HepG2 (cell line): ENCODE measurements around the gene TMEM80. TPM values are rescaled to one million over a fixed set of nuclear protein-coding genes. Genes with fewer than 3 reads are reported as not detected.

ENCODE experiments used
- FOXC1 ChIP-seq: sonication (generic); formaldehyde crosslinking; IDR thresholded peaks from 2 replicates; pipeline ENCODE4 v1.8.0; 2022; ENCODE audit warnings: mild to moderate bottlenecking, missing genetic modification reagents, borderline replicate concordance
- HMG20B ChIP-seq: conservative IDR thresholded peaks from 2 replicates; pipeline ENCODE4 v1.6.1; 2016; ENCODE audit warnings: missing genetic modification reagents, missing compliant biosample characterization
- HNF4A ChIP-seq: sonication (generic); formaldehyde crosslinking; IDR thresholded peaks from 2 replicates; pipeline ENCODE4 v1.4.0; 2020; ENCODE audit warnings: missing genetic modification reagents
- JDP2 ChIP-seq: sonication (generic); formaldehyde crosslinking; IDR thresholded peaks from 2 replicates; pipeline ENCODE4 v1.8.1; 2022; ENCODE audit warnings: missing genetic modification reagents, borderline replicate concordance
- JUND ChIP-seq: sonication (generic); formaldehyde crosslinking; IDR thresholded peaks from 2 replicates; pipeline ENCODE4 v1.8.0; 2022; ENCODE audit warnings: mild to moderate bottlenecking, missing genetic modification reagents
- KDM3A ChIP-seq: IDR thresholded peaks from 2 replicates; pipeline ENCODE4 v1.6.1; 2018; ENCODE audit warnings: low read depth, missing compliant biosample characterization
- MLLT10 ChIP-seq: sonication (generic); formaldehyde crosslinking; IDR thresholded peaks from 2 replicates; pipeline ENCODE4 v1.4.0; 2020; ENCODE audit warnings: missing genetic modification reagents
- MTF2 ChIP-seq: sonication (generic); formaldehyde crosslinking; IDR thresholded peaks from 2 replicates; pipeline ENCODE4 v1.5.0; 2020; ENCODE audit warnings: missing genetic modification reagents, borderline replicate concordance
- NFYB ChIP-seq: sonication (generic); formaldehyde crosslinking; IDR thresholded peaks from 2 replicates; pipeline ENCODE4 v1.4.0; 2020; ENCODE audit warnings: missing genetic modification reagents
- SNAI1 ChIP-seq: sonication (generic); formaldehyde crosslinking; IDR thresholded peaks from 2 replicates; pipeline ENCODE4 v1.5.0; 2020; ENCODE audit warnings: mild to moderate bottlenecking, missing genetic modification reagents, borderline replicate concordance
- SP1 ChIP-seq, 2 experiments: fragments of 450-650 bp in 1 of 2; sonication (generic) in 1 of 2; formaldehyde crosslinking in 1 of 2; IDR thresholded peaks; 2 replicates each; pipeline versions ENCODE4 v1.4.0 to v1.6.1; 2016 to 2020; ENCODE audit warnings: missing genetic modification reagents in 1 of 2
- TCF7L2 ChIP-seq: IDR thresholded peaks from 2 replicates; pipeline ENCODE4 v1.6.1; 2011; ENCODE audit warnings: mild to moderate bottlenecking, low read depth, low read length, moderate library complexity
- TFAP4 ChIP-seq: sonication (generic); IDR thresholded peaks from 2 replicates; pipeline ENCODE4 v1.6.1; 2016; ENCODE audit warnings: low read depth, borderline replicate concordance
- ZBTB43 ChIP-seq: sonication (generic); formaldehyde crosslinking; conservative IDR thresholded peaks from 2 replicates; pipeline ENCODE4 v1.4.0; 2020; ENCODE audit warnings: missing genetic modification reagents
- ZBTB44 ChIP-seq: sonication (generic); formaldehyde crosslinking; IDR thresholded peaks from 2 replicates; pipeline ENCODE4 v1.4.0; 2020; ENCODE audit warnings: missing genetic modification reagents
- ZFAT ChIP-seq: sonication (generic); formaldehyde crosslinking; conservative IDR thresholded peaks from 2 replicates; pipeline ENCODE4 v1.8.1; 2023; ENCODE audit warnings: missing genetic modification reagents, inconsistent platforms
- ZNF124 ChIP-seq: sonication (generic); formaldehyde crosslinking; IDR thresholded peaks from 2 replicates; pipeline ENCODE4 v1.4.0; 2020; ENCODE audit warnings: missing genetic modification reagents
- ZNF225 ChIP-seq: sonication (generic); formaldehyde crosslinking; IDR thresholded peaks from 2 replicates; pipeline ENCODE4 v1.4.0; 2020; ENCODE audit warnings: mild to moderate bottlenecking, missing genetic modification reagents
- ZNF276 ChIP-seq: sonication (generic); formaldehyde crosslinking; IDR thresholded peaks from 2 replicates; pipeline ENCODE4 v1.4.0; 2020; ENCODE audit warnings: mild to moderate bottlenecking, low read depth, missing genetic modification reagents
- ZNF564 ChIP-seq: sonication (generic); formaldehyde crosslinking; IDR thresholded peaks from 2 replicates; pipeline ENCODE4 v1.8.1; 2023; ENCODE audit warnings: mild to moderate bottlenecking, missing genetic modification reagents
- ZNF576 ChIP-seq: sonication (generic); formaldehyde crosslinking; IDR thresholded peaks from 2 replicates; pipeline ENCODE4 v1.4.0; 2020; ENCODE audit warnings: mild to moderate bottlenecking, missing genetic modification reagents
- ZNF678 ChIP-seq: sonication (generic); formaldehyde crosslinking; IDR thresholded peaks from 2 replicates; pipeline ENCODE4 v1.4.0; 2020; ENCODE audit warnings: mild to moderate bottlenecking, missing genetic modification reagents
- ZNF724P ChIP-seq: sonication (generic); formaldehyde crosslinking; IDR thresholded peaks from 2 replicates; pipeline ENCODE4 v1.8.0; 2022; ENCODE audit warnings: missing genetic modification reagents, borderline replicate concordance
- ZNF839 ChIP-seq: sonication (generic); formaldehyde crosslinking; IDR thresholded peaks from 2 replicates; pipeline ENCODE4 v1.4.0; 2020; ENCODE audit warnings: missing genetic modification reagents, mild to moderate bottlenecking, borderline replicate concordance
- polyA plus RNA-seq, 8 experiments: library from polyadenylated mRNA; depleted of rRNA in 3 of 8; stranded (reverse) in 7 of 8; unstranded in 1 of 8; fragments of >200 nt; fragmentation: Illumina TruSeq in 4 of 8; extraction: Trizol in 4 of 8; gene quantifications; 2 replicates each; pipeline versions ENCODE4 v1.2.1 to v1.2.3, GENCODE V29; 2011 to 2016; ENCODE audit warnings: low read depth in 4 of 8, missing spikeins in 1 of 8, mixed read lengths in 1 of 8; ENCODE audit not compliant: insufficient read depth in 1 of 8
- total RNA-seq, 5 experiments: library from RNA; depleted of rRNA; stranded (reverse); fragments of >200 nt; fragmentation: Illumina TruSeq; extraction: Trizol; gene quantifications; 2 replicates each; pipeline ENCODE4 v1.2.3, GENCODE V29; 2016; ENCODE audit warnings: low read depth in 1 of 5

TMEM80 gene
- total and polyA plus RNA-seq, 2 of the 13 experiments (the other 11 are each of a cell fraction or from before 2014, with no cell fraction given) = 5.6 to 17.1 TPM

- TF ChIP-seq ZBTB43 (CRISPR knock-in tag) (peak; percentile 80; the same call in 1 of the 2 replicates), KDM3A (CRISPR knock-in tag) (no peak; the same call in none of the 2 replicates), SNAI1 (0 out of 2 replicates have a peak, but pooled peaks have one; percentile 84), ZFAT (CRISPR knock-in tag) (no peak), NFYB (CRISPR knock-in tag) (no peak), JDP2 (no peak), HMG20B (CRISPR knock-in tag) (peak; percentile 4; the same call in 1 of the 2 replicates), ZNF124 (CRISPR knock-in tag) (no peak), ZNF225 (CRISPR knock-in tag) (peak; percentile 50; the same call in 1 of the 2 replicates), ZNF276 (CRISPR knock-in tag) (peak; percentile 59; the same call in 1 of the 2 replicates), MTF2 (CRISPR knock-in tag) (peak; percentile 67; the same call in 1 of the 2 replicates), ZBTB44 (CRISPR knock-in tag) (no peak), FOXC1 (CRISPR knock-in tag) (peak; percentile 93), HNF4A (peak; percentile 98), MLLT10 (CRISPR knock-in tag) (no peak), ZNF724P (CRISPR knock-in tag) (peak; percentile 85; the same call in 1 of the 2 replicates), ZNF576 (CRISPR knock-in tag) (no peak), ZNF839 (CRISPR knock-in tag) (peak; percentile 10; the same call in 1 of the 2 replicates), ZNF564 (CRISPR knock-in tag) (peak; percentile 65; the same call in 1 of the 2 replicates), JUND (peak; percentile 83), TCF7L2 (no peak), ZNF678 (CRISPR knock-in tag) (no peak), SP1 (IDR thresholded peaks at IDR 0.05) (no peak), SP1 (CRISPR knock-in tag; IDR thresholded peaks at IDR 0.05) (peak; percentile 28; the same call in 1 of the 2 replicates), TFAP4 (peak; percentile 92)
These were observed 11.6 kb downstream of the TMEM80 start (continued) for GRCh38 chr11:706957-707816.
